GM23338 (cell line): ENCODE data around the gene THYN1. TPM values are rescaled to one million over a fixed set of nuclear protein-coding genes. Genes with fewer than 3 reads are reported as not detected.

Source experiments
- ATAC-seq: fragments of 200-7000 bp; cut with Tn5 transposase; 3 replicates; pipeline ENCODE4 v1.9.1; 2020
- DNase-seq: peaks from one replicate; pipeline ENCODE4 v3.0.0-alpha.2; 2015; ENCODE audit warnings: low spot score
- H2AFZ ChIP-seq: fragments of 200-600 bp; sonication (generic); 2 replicates; pipeline ENCODE4 v1.8.0; 2016; ENCODE audit warnings: antibody characterized with exemption, mild to moderate bottlenecking, moderate library complexity
- H3F3A ChIP-seq: fragments of 200-600 bp; sonication (generic); replicated peaks from 2 replicates; pipeline ENCODE4 v1.8.0; 2017; ENCODE audit warnings: antibody characterized with exemption, mixed run types, low read depth
- H3K27ac ChIP-seq: fragments of 200-600 bp; sonication (generic); 2 replicates; pipeline ENCODE4 v1.6.1; 2016; ENCODE audit warnings: low read depth
- H3K27me3 ChIP-seq: fragments of 200-600 bp; sonication (generic); 2 replicates; pipeline ENCODE4 v1.8.0; 2016; ENCODE audit warnings: mild to moderate bottlenecking, mixed run types, moderate library complexity; ENCODE audit not compliant: insufficient read depth
- H3K36me3 ChIP-seq: fragments of 200-600 bp; sonication (generic); 2 replicates; pipeline ENCODE4 v1.8.0; 2016; ENCODE audit warnings: mild to moderate bottlenecking; ENCODE audit not compliant: insufficient read depth
- H3K4me1 ChIP-seq: fragments of 200-600 bp; sonication (generic); 2 replicates; pipeline ENCODE4 v1.8.0; 2016; ENCODE audit warnings: mild to moderate bottlenecking, moderate library complexity; ENCODE audit not compliant: insufficient read depth
- H3K4me2 ChIP-seq: fragments of 200-600 bp; sonication (generic); 2 replicates; pipeline ENCODE4 v1.7.1; 2017; ENCODE audit warnings: mixed run types
- H3K4me3 ChIP-seq: fragments of 200-600 bp; sonication (generic); 2 replicates; pipeline ENCODE4 v1.6.1; 2016; ENCODE audit warnings: mixed run types
- H3K79me2 ChIP-seq: fragments of 200-600 bp; sonication (generic); replicated peaks from 2 replicates; pipeline ENCODE4 v1.8.0; 2017; ENCODE audit warnings: mild to moderate bottlenecking; ENCODE audit not compliant: insufficient read depth
- H3K9me2 ChIP-seq: fragments of 200-600 bp; sonication (generic); 2 replicates; pipeline ENCODE4 v1.8.0; 2017; ENCODE audit not compliant: insufficient read depth
- H4K20me1 ChIP-seq: fragments of 200-600 bp; sonication (generic); replicated peaks from 2 replicates; pipeline ENCODE4 v1.8.0; 2017; ENCODE audit warnings: mild to moderate bottlenecking; ENCODE audit not compliant: insufficient read depth
- H3K27ac Mint-ChIP-seq: 2 replicates; pipeline ENCODE4 v1.8.0; 2020; ENCODE audit warnings: inconsistent platforms, mild to moderate bottlenecking, moderate library complexity, mixed read lengths
- H3K27me3 Mint-ChIP-seq: 3 replicates; pipeline ENCODE4 v1.8.0; 2022; ENCODE audit warnings: low read depth, mild to moderate bottlenecking, moderate library complexity, mixed read lengths, inconsistent platforms; ENCODE audit not compliant: insufficient read depth, poor library complexity
- H3K36me3 Mint-ChIP-seq: 3 replicates; pipeline ENCODE4 v1.8.0; 2021; ENCODE audit warnings: low read depth, mild to moderate bottlenecking, inconsistent platforms, moderate library complexity, mixed read lengths
- H3K4me1 Mint-ChIP-seq: 3 replicates; pipeline ENCODE4 v1.8.0; 2020; ENCODE audit warnings: mild to moderate bottlenecking, inconsistent platforms, mixed read lengths
- H3K4me3 Mint-ChIP-seq: 3 replicates; pipeline ENCODE4 v1.8.0; 2021; ENCODE audit warnings: moderate library complexity, mild to moderate bottlenecking, inconsistent platforms, mixed read lengths
- H3K9me3 Mint-ChIP-seq: 3 replicates; pipeline ENCODE4 v1.8.0; 2020; ENCODE audit warnings: moderate library complexity, mild to moderate bottlenecking, inconsistent platforms, mixed read lengths
- CREB1 ChIP-seq: fragments of 250-450 bp; sonication (Bioruptor Pico); IDR thresholded peaks from 2 replicates; pipeline ENCODE4 v1.5.0; 2020; ENCODE audit warnings: low read depth, mild to moderate bottlenecking, moderate library complexity
- CTCF ChIP-seq, 2 experiments: fragments of 200-600 bp in 1 of 2; sonication (generic) in 1 of 2; conservative IDR thresholded peaks; 2 replicates each; pipeline versions ENCODE4 v1.5.1 to v1.6.1; 2016 to 2017; ENCODE audit warnings: antibody characterized with exemption in 2 of 2, low read depth in 2 of 2, mild to moderate bottlenecking in 2 of 2, moderate library complexity in 1 of 2
- ETS1 ChIP-seq: IDR thresholded peaks from 2 replicates; pipeline ENCODE4 v1.6.1; 2016; ENCODE audit warnings: antibody characterized with exemption
- NANOG ChIP-seq: IDR thresholded peaks from 2 replicates; pipeline ENCODE4 v1.6.1; 2016; ENCODE audit warnings: antibody characterized with exemption, borderline replicate concordance
- POLR2AphosphoS5 ChIP-seq: IDR thresholded peaks from 2 replicates; pipeline ENCODE4 v1.6.1; 2016; ENCODE audit warnings: antibody characterized with exemption, low read depth
- ZNF331 ChIP-seq: fragments of 250-450 bp; sonication (Bioruptor Pico); IDR thresholded peaks from 2 replicates; pipeline ENCODE4 v1.5.0; 2020; ENCODE audit warnings: low read depth, mild to moderate bottlenecking, moderate library complexity
- polyA plus RNA-seq: library from polyadenylated mRNA; unstranded; fragments of >200 nt; fragmentation: Nextera tagmentation; extraction: Ambion mirVana; gene quantifications from 2 replicates; pipeline ENCODE4 v1.2.1, GENCODE V29; 2016
- total RNA-seq: library from RNA; depleted of rRNA; stranded (reverse); fragments of >200 nt; shearing (Covaris generic); gene quantifications from 2 replicates; pipeline ENCODE4 v1.2.3, GENCODE V29; 2014
- TF ChIP-seq, protein P1 (sequence below): fragments of 250-450 bp; sonication (Bioruptor Pico); IDR thresholded peaks from 2 replicates; pipeline ENCODE4 v1.5.0; 2020; ENCODE audit warnings: mild to moderate bottlenecking, moderate library complexity

The THYN1 gene
- total and polyA plus RNA-seq, 2 experiments from 2014 or later, result 116 to 216 TPM

DNA sequence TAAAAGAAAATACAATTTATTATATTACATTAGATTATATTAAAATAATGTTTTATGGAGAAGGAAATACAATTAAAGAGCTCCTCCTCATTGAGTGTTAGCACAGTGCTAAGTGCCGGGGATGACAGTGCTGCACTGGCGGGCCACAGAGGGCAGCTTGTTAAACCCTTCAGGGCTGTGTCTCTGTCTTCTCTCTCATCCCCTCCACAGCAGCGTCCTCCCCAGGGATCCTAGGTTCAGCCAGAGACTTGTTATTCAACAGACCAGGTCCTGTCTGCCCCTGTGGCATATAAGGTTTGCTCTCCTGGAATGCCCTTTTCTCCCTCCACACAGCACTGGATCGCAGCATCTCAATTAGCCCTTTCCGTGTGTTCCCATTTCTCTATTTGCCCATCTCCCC lies 14.2 kb downstream of the THYN1 start (continued):
- TF ChIP-seq, protein P1, sequence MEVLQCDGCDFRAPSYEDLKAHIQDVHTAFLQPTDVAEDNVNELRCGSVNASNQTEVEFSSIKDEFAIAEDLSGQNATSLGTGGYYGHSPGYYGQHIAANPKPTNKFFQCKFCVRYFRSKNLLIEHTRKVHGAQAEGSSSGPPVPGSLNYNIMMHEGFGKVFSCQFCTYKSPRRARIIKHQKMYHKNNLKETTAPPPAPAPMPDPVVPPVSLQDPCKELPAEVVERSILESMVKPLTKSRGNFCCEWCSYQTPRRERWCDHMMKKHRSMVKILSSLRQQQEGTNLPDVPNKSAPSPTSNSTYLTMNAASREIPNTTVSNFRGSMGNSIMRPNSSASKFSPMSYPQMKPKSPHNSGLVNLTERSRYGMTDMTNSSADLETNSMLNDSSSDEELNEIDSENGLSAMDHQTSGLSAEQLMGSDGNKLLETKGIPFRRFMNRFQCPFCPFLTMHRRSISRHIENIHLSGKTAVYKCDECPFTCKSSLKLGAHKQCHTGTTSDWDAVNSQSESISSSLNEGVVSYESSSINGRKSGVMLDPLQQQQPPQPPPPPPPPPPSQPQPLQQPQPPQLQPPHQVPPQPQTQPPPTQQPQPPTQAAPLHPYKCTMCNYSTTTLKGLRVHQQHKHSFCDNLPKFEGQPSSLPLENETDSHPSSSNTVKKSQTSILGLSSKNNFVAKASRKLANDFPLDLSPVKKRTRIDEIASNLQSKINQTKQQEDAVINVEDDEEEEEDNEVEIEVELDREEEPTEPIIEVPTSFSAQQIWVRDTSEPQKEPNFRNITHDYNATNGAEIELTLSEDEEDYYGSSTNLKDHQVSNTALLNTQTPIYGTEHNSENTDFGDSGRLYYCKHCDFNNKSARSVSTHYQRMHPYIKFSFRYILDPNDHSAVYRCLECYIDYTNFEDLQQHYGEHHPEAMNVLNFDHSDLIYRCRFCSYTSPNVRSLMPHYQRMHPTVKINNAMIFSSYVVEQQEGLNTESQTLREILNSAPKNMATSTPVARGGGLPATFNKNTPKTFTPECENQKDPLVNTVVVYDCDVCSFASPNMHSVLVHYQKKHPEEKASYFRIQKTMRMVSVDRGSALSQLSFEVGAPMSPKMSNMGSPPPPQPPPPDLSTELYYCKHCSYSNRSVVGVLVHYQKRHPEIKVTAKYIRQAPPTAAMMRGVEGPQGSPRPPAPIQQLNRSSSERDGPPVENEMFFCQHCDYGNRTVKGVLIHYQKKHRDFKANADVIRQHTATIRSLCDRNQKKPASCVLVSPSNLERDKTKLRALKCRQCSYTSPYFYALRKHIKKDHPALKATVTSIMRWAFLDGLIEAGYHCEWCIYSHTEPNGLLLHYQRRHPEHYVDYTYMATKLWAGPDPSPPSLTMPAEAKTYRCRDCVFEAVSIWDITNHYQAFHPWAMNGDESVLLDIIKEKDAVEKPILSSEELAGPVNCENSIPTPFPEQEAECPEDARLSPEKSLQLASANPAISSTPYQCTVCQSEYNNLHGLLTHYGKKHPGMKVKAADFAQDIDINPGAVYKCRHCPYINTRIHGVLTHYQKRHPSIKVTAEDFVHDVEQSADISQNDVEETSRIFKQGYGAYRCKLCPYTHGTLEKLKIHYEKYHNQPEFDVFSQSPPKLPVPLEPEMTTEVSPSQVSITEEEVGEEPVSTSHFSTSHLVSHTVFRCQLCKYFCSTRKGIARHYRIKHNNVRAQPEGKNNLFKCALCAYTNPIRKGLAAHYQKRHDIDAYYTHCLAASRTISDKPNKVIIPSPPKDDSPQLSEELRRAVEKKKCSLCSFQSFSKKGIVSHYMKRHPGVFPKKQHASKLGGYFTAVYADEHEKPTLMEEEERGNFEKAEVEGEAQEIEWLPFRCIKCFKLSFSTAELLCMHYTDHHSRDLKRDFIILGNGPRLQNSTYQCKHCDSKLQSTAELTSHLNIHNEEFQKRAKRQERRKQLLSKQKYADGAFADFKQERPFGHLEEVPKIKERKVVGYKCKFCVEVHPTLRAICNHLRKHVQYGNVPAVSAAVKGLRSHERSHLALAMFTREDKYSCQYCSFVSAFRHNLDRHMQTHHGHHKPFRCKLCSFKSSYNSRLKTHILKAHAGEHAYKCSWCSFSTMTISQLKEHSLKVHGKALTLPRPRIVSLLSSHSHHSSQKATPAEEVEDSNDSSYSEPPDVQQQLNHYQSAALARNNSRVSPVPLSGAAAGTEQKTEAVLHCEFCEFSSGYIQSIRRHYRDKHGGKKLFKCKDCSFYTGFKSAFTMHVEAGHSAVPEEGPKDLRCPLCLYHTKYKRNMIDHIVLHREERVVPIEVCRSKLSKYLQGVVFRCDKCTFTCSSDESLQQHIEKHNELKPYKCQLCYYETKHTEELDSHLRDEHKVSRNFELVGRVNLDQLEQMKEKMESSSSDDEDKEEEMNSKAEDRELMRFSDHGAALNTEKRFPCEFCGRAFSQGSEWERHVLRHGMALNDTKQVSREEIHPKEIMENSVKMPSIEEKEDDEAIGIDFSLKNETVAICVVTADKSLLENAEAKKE (CRISPR knock-in tag), result no peak
- TF ChIP-seq ZNF331 (CRISPR knock-in tag), result no peak

- ATAC-seq (no peak), DNase-seq (no peak)
- Mint-ChIP-seq H3K4me3 (no peak overlapping the region), H3K4me1 (peaks cover 8% of the 10 kb centered on the region), H3K36me3 (peaks cover 3% of the 10 kb centered on the region; the same call in 2 of the 3 replicates), H3K27me3 (no peaks in the 10 kb centered on the region), H3K27ac (no peak overlapping the region), H3K9me3 (no peaks in the 10 kb centered on the region)
- Histone ChIP-seq H3K4me2 (no peak overlapping the region), H3K9me2 (no peaks in the 10 kb centered on the region), H3K36me3 (no peaks in the 10 kb centered on the region), H4K20me1 (0 out of 2 replicates have a peak, but pooled peaks cover 3% of the 10 kb centered on the region), H3K4me1 (no peaks in the 10 kb centered on the region), H3K79me2 (0 out of 2 replicates have a peak, but pooled peaks cover 6% of the 10 kb centered on the region), H3F3A (no peaks in the 10 kb centered on the region), H3K27ac (no peak overlapping the region), H3K4me3 (no peak overlapping the region), H3K27me3 (no peaks in the 10 kb centered on the region), H2AFZ (no peak overlapping the region)
- TF ChIP-seq, protein P1 (CRISPR knock-in tag), result no peak
- TF ChIP-seq CTCF (conservative IDR thresholded peaks at IDR 0.05; ENCODE audit: low read depth in 2 of 2) (no peak), NANOG (no peak), POLR2AphosphoS5 (no peak), CREB1 (CRISPR knock-in tag) (no peak), ETS1 (no peak)
Measured at GRCh38 chr11:134237557-134237922, 15.6 kb downstream of the THYN1 start.
